ENCODE data around the gene PRKACA.
A peak's percentile ranks its signal among the peaks of the same experiment; 100 is the strongest.

Gene PRKACA

DNA sequence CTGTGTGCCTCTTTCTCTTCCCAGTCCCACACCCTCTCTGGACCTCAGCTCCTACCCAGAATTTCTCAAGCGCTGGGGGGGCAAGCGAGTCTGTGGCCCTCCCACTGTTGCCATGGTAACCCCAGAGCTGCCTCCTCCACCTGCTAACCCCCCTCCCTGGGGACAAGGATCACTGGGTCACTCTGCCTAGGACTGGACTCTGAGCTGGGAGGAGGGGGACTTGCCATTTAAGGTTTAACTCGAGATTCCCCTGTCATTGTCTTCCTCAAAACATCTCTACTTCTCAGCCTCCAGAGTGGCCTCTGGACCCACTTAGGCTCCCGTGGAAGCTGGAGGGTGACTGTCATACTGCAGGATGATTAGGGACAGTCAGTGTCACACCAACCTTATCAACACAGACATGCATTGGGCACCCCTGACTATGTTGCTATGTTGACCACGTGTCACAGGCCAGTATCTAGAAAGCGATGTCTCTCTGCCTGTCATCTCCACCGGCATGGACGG is 57.9 kb downstream of the PRKACA start:
- TF ChIP-seq ZNF114 (tag by site-specific recombination; IDR thresholded peaks at IDR 0.05) (no peak), ZNF157 (tag by site-specific recombination; IDR thresholded peaks at IDR 0.05) (no peak), ZNF416 (tag by site-specific recombination; IDR thresholded peaks at IDR 0.05) (no peak), ZNF211 (tag by site-specific recombination; IDR thresholded peaks at IDR 0.05; ENCODE audit: low read depth) (no peak), ZNF184 (tag by site-specific recombination; IDR thresholded peaks at IDR 0.05) (no peak), ZNF311 (tag by site-specific recombination; IDR thresholded peaks at IDR 0.05; ENCODE audit: borderline replicate concordance) (no peak), ZNF140 (tag by site-specific recombination; IDR thresholded peaks at IDR 0.05) (no peak), ZNF404 (tag by site-specific recombination; IDR thresholded peaks at IDR 0.05) (no peak), ZNF585B (tag by site-specific recombination; IDR thresholded peaks at IDR 0.05) (no peak), ZNF23 (tag by site-specific recombination; IDR thresholded peaks at IDR 0.05; ENCODE audit: borderline replicate concordance) (no peak), BCL11A (tag by site-specific recombination; IDR thresholded peaks at IDR 0.05; ENCODE audit: low read depth) (no peak), EGR2 (tag by site-specific recombination; IDR thresholded peaks at IDR 0.05; ENCODE audit: low read depth) (no peak), ZNF791 (tag by site-specific recombination; IDR thresholded peaks at IDR 0.05) (no peak), ZNF624 (tag by site-specific recombination; IDR thresholded peaks at IDR 0.05) (no peak), ZNF19 (tag by site-specific recombination; IDR thresholded peaks at IDR 0.05; ENCODE audit: low read depth) (no peak), ZNF549 (tag by site-specific recombination; IDR thresholded peaks at IDR 0.05) (no peak)
- TF ChIP-seq, protein P1, sequence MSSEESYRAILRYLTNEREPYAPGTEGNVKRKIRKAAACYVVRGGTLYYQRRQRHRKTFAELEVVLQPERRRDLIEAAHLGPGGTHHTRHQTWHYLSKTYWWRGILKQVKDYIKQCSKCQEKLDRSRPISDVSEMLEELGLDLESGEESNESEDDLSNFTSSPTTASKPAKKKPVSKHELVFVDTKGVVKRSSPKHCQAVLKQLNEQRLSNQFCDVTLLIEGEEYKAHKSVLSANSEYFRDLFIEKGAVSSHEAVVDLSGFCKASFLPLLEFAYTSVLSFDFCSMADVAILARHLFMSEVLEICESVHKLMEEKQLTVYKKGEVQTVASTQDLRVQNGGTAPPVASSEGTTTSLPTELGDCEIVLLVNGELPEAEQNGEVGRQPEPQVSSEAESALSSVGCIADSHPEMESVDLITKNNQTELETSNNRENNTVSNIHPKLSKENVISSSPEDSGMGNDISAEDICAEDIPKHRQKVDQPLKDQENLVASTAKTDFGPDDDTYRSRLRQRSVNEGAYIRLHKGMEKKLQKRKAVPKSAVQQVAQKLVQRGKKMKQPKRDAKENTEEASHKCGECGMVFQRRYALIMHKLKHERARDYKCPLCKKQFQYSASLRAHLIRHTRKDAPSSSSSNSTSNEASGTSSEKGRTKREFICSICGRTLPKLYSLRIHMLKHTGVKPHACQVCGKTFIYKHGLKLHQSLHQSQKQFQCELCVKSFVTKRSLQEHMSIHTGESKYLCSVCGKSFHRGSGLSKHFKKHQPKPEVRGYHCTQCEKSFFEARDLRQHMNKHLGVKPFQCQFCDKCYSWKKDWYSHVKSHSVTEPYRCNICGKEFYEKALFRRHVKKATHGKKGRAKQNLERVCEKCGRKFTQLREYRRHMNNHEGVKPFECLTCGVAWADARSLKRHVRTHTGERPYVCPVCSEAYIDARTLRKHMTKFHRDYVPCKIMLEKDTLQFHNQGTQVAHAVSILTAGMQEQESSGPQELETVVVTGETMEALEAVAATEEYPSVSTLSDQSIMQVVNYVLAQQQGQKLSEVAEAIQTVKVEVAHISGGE (tag by site-specific recombination; conservative IDR thresholded peaks at IDR 0.05; ENCODE audit: low read depth), result no peak
- Histone ChIP-seq H3K27ac (ENCODE audit: extremely low read depth, low read depth, low read length) (no peak overlapping the region), H3K9me3 (ENCODE audit: control insufficient read depth, insufficient read depth, low read depth, low read length) (no peaks in the 10 kb centered on the region), H3K4me3 (ENCODE audit: low read depth, low read length) (no peak overlapping the region), H3K4me1 (ENCODE audit: control insufficient read depth, insufficient read depth, low read length) (peaks cover 4% of the 10 kb centered on the region), H3K36me3 (ENCODE audit: control insufficient read depth in 2 of 2, insufficient read depth in 1 of 2, low read length in 2 of 2) (no peaks in the 10 kb centered on the region)
- POLR2A ChIA-PET, result interaction anchor here (1.0 to 2.3 kb wide), 2 partner anchors 12 to 28 kb away, joined by 3 to 6 read pairs; partner anchors contain the start of genes IL27RA and MISP3
- CTCF ChIA-PET, result interaction anchor here (0.5 to 6.9 kb wide), 21 partner anchors 8 to 865 kb away, joined by 3 to 80 read pairs (median 4); partner anchors contain the start of genes C19orf67, IL27RA, MISP3 and RLN3

DNA sequence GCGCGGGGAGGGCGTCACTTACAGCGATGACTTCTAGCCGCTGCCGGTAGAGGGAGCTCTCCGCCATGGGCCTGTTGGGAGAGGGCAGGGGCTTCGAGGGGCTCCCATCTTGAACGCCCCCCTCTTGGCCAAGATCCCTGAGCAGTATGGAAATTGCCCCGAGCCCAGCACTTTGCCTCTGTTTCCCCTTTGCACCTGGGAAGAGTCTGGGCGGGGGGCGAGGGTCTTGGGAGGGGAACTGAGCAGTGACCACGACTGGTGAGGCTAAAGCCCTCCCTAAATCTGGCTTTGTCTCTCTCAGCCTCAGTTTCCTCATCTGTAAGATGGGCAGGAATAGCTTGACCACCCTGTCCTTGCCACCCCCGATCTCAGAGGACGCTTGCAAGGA is 58.5 kb downstream of the PRKACA start:
- Histone ChIP-seq H3K9me3 (ENCODE audit: control insufficient read depth, insufficient read depth, low read depth, low read length) (no peaks in the 10 kb centered on the region), H3K27ac (ENCODE audit: extremely low read depth, low read depth, low read length) (no peak overlapping the region), H3K4me3 (ENCODE audit: low read depth, low read length) (no peak overlapping the region), H3K36me3 (ENCODE audit: control insufficient read depth in 2 of 2, insufficient read depth in 1 of 2, low read length in 2 of 2) (no peaks in the 10 kb centered on the region), H3K4me1 (ENCODE audit: control insufficient read depth, insufficient read depth, low read length) (peaks cover 4% of the 10 kb centered on the region)
- ChIA-PET CTCF (interaction anchor here (0.6 to 6.9 kb wide), 22 partner anchors 10 to 864 kb away, joined by 3 to 80 read pairs (median 4); partner anchors contain the start of genes C19orf67, IL27RA, MISP3 and RLN3), POLR2A (interaction anchor here (1.0 to 2.3 kb wide), 2 partner anchors 13 to 27 kb away, joined by 3 to 6 read pairs; partner anchors contain the start of genes IL27RA and MISP3)
- TF ChIP-seq ZFP69B (tag by site-specific recombination; IDR thresholded peaks at IDR 0.05), result no peak
- TF ChIP-seq, protein P2, sequence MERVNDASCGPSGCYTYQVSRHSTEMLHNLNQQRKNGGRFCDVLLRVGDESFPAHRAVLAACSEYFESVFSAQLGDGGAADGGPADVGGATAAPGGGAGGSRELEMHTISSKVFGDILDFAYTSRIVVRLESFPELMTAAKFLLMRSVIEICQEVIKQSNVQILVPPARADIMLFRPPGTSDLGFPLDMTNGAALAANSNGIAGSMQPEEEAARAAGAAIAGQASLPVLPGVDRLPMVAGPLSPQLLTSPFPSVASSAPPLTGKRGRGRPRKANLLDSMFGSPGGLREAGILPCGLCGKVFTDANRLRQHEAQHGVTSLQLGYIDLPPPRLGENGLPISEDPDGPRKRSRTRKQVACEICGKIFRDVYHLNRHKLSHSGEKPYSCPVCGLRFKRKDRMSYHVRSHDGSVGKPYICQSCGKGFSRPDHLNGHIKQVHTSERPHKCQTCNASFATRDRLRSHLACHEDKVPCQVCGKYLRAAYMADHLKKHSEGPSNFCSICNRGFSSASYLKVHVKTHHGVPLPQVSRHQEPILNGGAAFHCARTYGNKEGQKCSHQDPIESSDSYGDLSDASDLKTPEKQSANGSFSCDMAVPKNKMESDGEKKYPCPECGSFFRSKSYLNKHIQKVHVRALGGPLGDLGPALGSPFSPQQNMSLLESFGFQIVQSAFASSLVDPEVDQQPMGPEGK (tag by site-specific recombination; IDR thresholded peaks at IDR 0.05), result peak; percentile 9
- TF ChIP-seq ZNF37A (tag by site-specific recombination; IDR thresholded peaks at IDR 0.05), result no peak
- no peak for TF ChIP-seq ZNF629 (tag by site-specific recombination; IDR thresholded peaks at IDR 0.05)
- no peak for TF ChIP-seq TRIM28 (IDR thresholded peaks at IDR 0.05; ENCODE audit: borderline replicate concordance, low read length)
- TF ChIP-seq, protein P3, sequence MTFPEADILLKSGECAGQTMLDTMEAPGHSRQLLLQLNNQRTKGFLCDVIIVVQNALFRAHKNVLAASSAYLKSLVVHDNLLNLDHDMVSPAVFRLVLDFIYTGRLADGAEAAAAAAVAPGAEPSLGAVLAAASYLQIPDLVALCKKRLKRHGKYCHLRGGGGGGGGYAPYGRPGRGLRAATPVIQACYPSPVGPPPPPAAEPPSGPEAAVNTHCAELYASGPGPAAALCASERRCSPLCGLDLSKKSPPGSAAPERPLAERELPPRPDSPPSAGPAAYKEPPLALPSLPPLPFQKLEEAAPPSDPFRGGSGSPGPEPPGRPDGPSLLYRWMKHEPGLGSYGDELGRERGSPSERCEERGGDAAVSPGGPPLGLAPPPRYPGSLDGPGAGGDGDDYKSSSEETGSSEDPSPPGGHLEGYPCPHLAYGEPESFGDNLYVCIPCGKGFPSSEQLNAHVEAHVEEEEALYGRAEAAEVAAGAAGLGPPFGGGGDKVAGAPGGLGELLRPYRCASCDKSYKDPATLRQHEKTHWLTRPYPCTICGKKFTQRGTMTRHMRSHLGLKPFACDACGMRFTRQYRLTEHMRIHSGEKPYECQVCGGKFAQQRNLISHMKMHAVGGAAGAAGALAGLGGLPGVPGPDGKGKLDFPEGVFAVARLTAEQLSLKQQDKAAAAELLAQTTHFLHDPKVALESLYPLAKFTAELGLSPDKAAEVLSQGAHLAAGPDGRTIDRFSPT (tag by site-specific recombination; IDR thresholded peaks at IDR 0.05), result 0 out of 2 replicates have a peak, but pooled peaks have one; percentile 8
- TF ChIP-seq, protein P4, sequence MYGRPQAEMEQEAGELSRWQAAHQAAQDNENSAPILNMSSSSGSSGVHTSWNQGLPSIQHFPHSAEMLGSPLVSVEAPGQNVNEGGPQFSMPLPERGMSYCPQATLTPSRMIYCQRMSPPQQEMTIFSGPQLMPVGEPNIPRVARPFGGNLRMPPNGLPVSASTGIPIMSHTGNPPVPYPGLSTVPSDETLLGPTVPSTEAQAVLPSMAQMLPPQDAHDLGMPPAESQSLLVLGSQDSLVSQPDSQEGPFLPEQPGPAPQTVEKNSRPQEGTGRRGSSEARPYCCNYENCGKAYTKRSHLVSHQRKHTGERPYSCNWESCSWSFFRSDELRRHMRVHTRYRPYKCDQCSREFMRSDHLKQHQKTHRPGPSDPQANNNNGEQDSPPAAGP (tag by site-specific recombination; IDR thresholded peaks at IDR 0.05), result no peak; the same call in 1 of the 2 replicates
- no peak for TF ChIP-seq ZNF133 (tag by site-specific recombination; IDR thresholded peaks at IDR 0.05)
- TF ChIP-seq ZBTB7A (tag by site-specific recombination; IDR thresholded peaks at IDR 0.05; ENCODE audit: low read depth), result peak; percentile 53; the same call in 1 of the 2 replicates

Measured in HEK293 (cell line).